Measurements from ENCODE around the gene MTUS2. TPM values are rescaled to one million over a fixed set of nuclear protein-coding genes. Genes with fewer than 3 reads are reported as not detected.
"Not testable (repeated sequence)": the region's sequence is repeated elsewhere in the genome, so short reads cannot be mapped to it uniquely, and the experiment has no call there.

MTUS2 gene
- total RNA-seq, 1 experiment from 2014 or later, result 0.05 TPM

- no peak for DNase-seq (ENCODE audit: low spot score)
Observed at GRCh38 chr13:29162638-29163235, 342.6 kb downstream of the MTUS2 start.

GRCh38 chr13:29164116-29164515 lies 344.0 kb downstream of the MTUS2 start:
- no peak for DNase-seq (ENCODE audit: low spot score)

- no peak for DNase-seq (ENCODE audit: low spot score)
Observed at GRCh38 chr13:29165216-29165615, 345.1 kb downstream of the MTUS2 start.

GRCh38 chr13:29165840-29166239 lies 345.7 kb downstream of the MTUS2 start:
- DNase-seq (ENCODE audit: low spot score), result no peak

GRCh38 chr13:29170436-29171082 lies 350.4 kb downstream of the MTUS2 start:
- DNase-seq (ENCODE audit: low spot score), result no peak

GRCh38 chr13:29171244-29171643 lies 351.1 kb downstream of the MTUS2 start:
- DNase-seq (ENCODE audit: low spot score), result no peak

GRCh38 chr13:29174093-29174492 lies 354.0 kb downstream of the MTUS2 start:
- no peak for DNase-seq (ENCODE audit: low spot score)

GRCh38 chr13:29175250-29175873 lies 355.2 kb downstream of the MTUS2 start:
- DNase-seq (ENCODE audit: low spot score), result no peak

- DNase-seq (ENCODE audit: low spot score), result no peak
Observed at GRCh38 chr13:29180055-29180454, 359.9 kb downstream of the MTUS2 start.

GRCh38 chr13:29182216-29182615 lies 362.1 kb downstream of the MTUS2 start:
- no peak for DNase-seq (ENCODE audit: low spot score)

- DNase-seq (ENCODE audit: low spot score), result no peak
Observed at GRCh38 chr13:29185926-29186325, 365.8 kb downstream of the MTUS2 start.

- DNase-seq (ENCODE audit: low spot score), result no peak
Observed at GRCh38 chr13:29187584-29187983, 367.4 kb downstream of the MTUS2 start.

GRCh38 chr13:29190298-29190697 lies 370.2 kb downstream of the MTUS2 start:
- no peak for DNase-seq (ENCODE audit: low spot score)

GRCh38 chr13:29193083-29193482 lies 372.9 kb downstream of the MTUS2 start:
- DNase-seq (ENCODE audit: low spot score), result no peak

GRCh38 chr13:29195456-29195855 lies 375.3 kb downstream of the MTUS2 start:
- no peak for DNase-seq (ENCODE audit: low spot score)

GRCh38 chr13:29196409-29197074 lies 376.4 kb downstream of the MTUS2 start:
- DNase-seq (ENCODE audit: low spot score), result no peak

GRCh38 chr13:29202753-29203152 lies 382.6 kb downstream of the MTUS2 start:
- not testable (repeated sequence) for DNase-seq (ENCODE audit: low spot score)

- no peak for DNase-seq (ENCODE audit: low spot score)
Observed at GRCh38 chr13:29204651-29205050, 384.5 kb downstream of the MTUS2 start.

- no peak for DNase-seq (ENCODE audit: low spot score)
Observed at GRCh38 chr13:29210676-29211075, 390.5 kb downstream of the MTUS2 start.

GRCh38 chr13:29211162-29211561 lies 391.0 kb downstream of the MTUS2 start:
- not testable (repeated sequence) for DNase-seq (ENCODE audit: low spot score)

GRCh38 chr13:29222458-29222857 lies 402.3 kb downstream of the MTUS2 start:
- DNase-seq (ENCODE audit: low spot score), result no peak

GRCh38 chr13:29224206-29224605 lies 404.1 kb downstream of the MTUS2 start:
- no peak for DNase-seq (ENCODE audit: low spot score)

- DNase-seq (ENCODE audit: low spot score), result no peak
Observed at GRCh38 chr13:29227576-29227975, 407.4 kb downstream of the MTUS2 start.

Measured in HT-29 (cell line).